Activated CD4-positive, alpha-beta T cell treated with anti-CD3 and anti-CD28 coated beads, Interleukin-2, amount 10 ng/mL, durations not matched to agents 7 days and 5 days (primary cell): ENCODE measurements around the gene IGSF9. TPM values are rescaled to one million over a fixed set of nuclear protein-coding genes. Genes with fewer than 3 reads are reported as not detected.

Experiments
- CTCF ChIA-PET: fragments of 350-600 bp; sonication (Branson Sonifier 250); formaldehyde crosslinking; loops from one replicate; lab custom pipeline; 2021; ENCODE audit warnings: antibody characterized with exemption; lab: Charles Lee
- POLR2A ChIA-PET: fragments of 350-600 bp; sonication (Branson Sonifier 250); formaldehyde crosslinking; loops from one replicate; lab custom pipeline; 2021; ENCODE audit warnings: antibody characterized with exemption; lab: Charles Lee
- DNase-seq: peaks from one replicate; pipeline ENCODE4 v3.0.0-alpha.2; 2020
- H3K27ac Mint-ChIP-seq: one replicate; pipeline ENCODE4 v1.8.0; 2021; ENCODE audit warnings: mild to moderate bottlenecking, moderate library complexity, mixed read lengths
- H3K27me3 Mint-ChIP-seq: one replicate; pipeline ENCODE4 v1.8.0; 2021; ENCODE audit warnings: mixed read lengths
- H3K36me3 Mint-ChIP-seq: one replicate; pipeline ENCODE4 v1.8.0; 2021; ENCODE audit warnings: low read depth, mixed read lengths
- H3K4me1 Mint-ChIP-seq: one replicate; pipeline ENCODE4 v1.8.0; 2021; ENCODE audit warnings: mixed read lengths
- H3K4me3 Mint-ChIP-seq: one replicate; pipeline ENCODE4 v1.8.0; 2021; ENCODE audit warnings: mild to moderate bottlenecking, moderate library complexity, mixed read lengths
- H3K9me3 Mint-ChIP-seq: one replicate; pipeline ENCODE4 v1.8.0; 2021; ENCODE audit warnings: mixed read lengths
- total RNA-seq, 2 experiments: library from RNA; stranded (reverse); gene quantifications; one replicate each; pipeline ENCODE4 v1.2.3, GENCODE V29; 2021

IGSF9 gene
- total RNA-seq, 2 experiments from 2014 or later: not detected

- Mint-ChIP-seq H3K9me3 (no peaks in the 10 kb centered on the region), H3K27me3 (no peaks in the 10 kb centered on the region), H3K4me3 (peak within 1 kb of the TSS; percentile 89), H3K36me3 (peaks cover 32% of the 10 kb centered on the region), H3K27ac (peak within 1 kb of the TSS; percentile 95), H3K4me1 (peaks cover 43% of the 10 kb centered on the region)
- ChIA-PET POLR2A (interaction anchor here (0.6 to 1.0 kb wide), 2 partner anchors 11 to 46 kb away, joined by 3 to 4 read pairs; no protein-coding TSS in a partner anchor), CTCF (interaction anchor here (1.0 to 2.3 kb wide), 6 partner anchors 10 to 83 kb away, joined by 4 to 13 read pairs (median 5); partner anchors contain the start of gene IGSF9)
- peak; percentile 90 for DNase-seq
These were observed 20.4 kb downstream of the IGSF9 start, which contains the start of gene TAGLN2 for GRCh38 chr1:159924791-159925718. Gene TAGLN2 (minus strand): TSS chr1:159925507. CDS start chr1:159920509, 4,998 bp downstream.

- Mint-ChIP-seq H3K4me1 (peaks cover 52% of the 10 kb centered on the region), H3K9me3 (no peaks in the 10 kb centered on the region), H3K27me3 (no peaks in the 10 kb centered on the region), H3K36me3 (peaks cover 40% of the 10 kb centered on the region), H3K27ac (peak overlapping the region; percentile 95), H3K4me3 (peak overlapping the region; percentile 89)
- POLR2A ChIA-PET: no interaction called here
- peak; percentile 69 for DNase-seq
- CTCF ChIA-PET: interaction anchor here (1.2 to 2.3 kb wide), 7 partner anchors 9 to 103 kb away, joined by 3 to 13 read pairs (median 6); no protein-coding TSS in a partner anchor
These were observed 21.2 kb downstream of the IGSF9 start for GRCh38 chr1:159924025-159924790.

GRCh38 chr1:159923203-159924024 is 22.0 kb downstream of the IGSF9 start:
- ChIA-PET CTCF (interaction anchor here (1.1 to 1.9 kb wide), 10 partner anchors 8 to 143 kb away, joined by 3 to 8 read pairs (median 4); partner anchors contain the start of genes DUSP23 and IGSF9), POLR2A (no interaction called here)
- Mint-ChIP-seq H3K27me3 (no peaks in the 10 kb centered on the region), H3K4me3 (peak overlapping the region; percentile 89), H3K4me1 (peaks cover 58% of the 10 kb centered on the region), H3K9me3 (no peaks in the 10 kb centered on the region), H3K27ac (peak overlapping the region; percentile 95), H3K36me3 (peaks cover 47% of the 10 kb centered on the region)
- peak; percentile 93 for DNase-seq

- Mint-ChIP-seq H3K27me3 (no peaks in the 10 kb centered on the region), H3K9me3 (no peaks in the 10 kb centered on the region), H3K36me3 (peaks cover 54% of the 10 kb centered on the region), H3K4me3 (peak overlapping the region; percentile 89), H3K4me1 (peaks cover 65% of the 10 kb centered on the region), H3K27ac (peak overlapping the region; percentile 95)
- CTCF ChIA-PET: interaction anchor here (0.6 to 1.9 kb wide), 12 partner anchors 12 to 142 kb away, joined by 3 to 8 read pairs (median 4); partner anchors contain the start of genes DUSP23 and IGSF9
- POLR2A ChIA-PET: no interaction called here
- DNase-seq: no peak
These were observed 22.8 kb downstream of the IGSF9 start for GRCh38 chr1:159922511-159923202.

GRCh38 chr1:159921700-159922504 is 23.5 kb downstream of the IGSF9 start:
- Mint-ChIP-seq H3K4me1 (peaks cover 70% of the 10 kb centered on the region), H3K36me3 (peaks cover 59% of the 10 kb centered on the region), H3K9me3 (no peaks in the 10 kb centered on the region), H3K27me3 (no peaks in the 10 kb centered on the region), H3K27ac (peak overlapping the region; percentile 95), H3K4me3 (peak overlapping the region; percentile 89)
- peak; percentile 39 for DNase-seq
- CTCF ChIA-PET: interaction anchor here (0.6 to 1.7 kb wide), 8 partner anchors 13 to 157 kb away, joined by 3 to 6 read pairs (median 3); partner anchors contain the start of genes DUSP23 and IGSF9
- POLR2A ChIA-PET: no interaction called here

- peaks cover 62% of the 10 kb centered on the region for H3K36me3 Mint-ChIP-seq
- peak overlapping the region; percentile 89 for H3K4me3 Mint-ChIP-seq
- ChIA-PET POLR2A (no interaction called here), CTCF (interaction anchor here (1.1 to 1.2 kb wide), 2 partner anchors 122 to 158 kb away, joined by 3 to 4 read pairs; no protein-coding TSS in a partner anchor)
- peaks cover 71% of the 10 kb centered on the region for H3K4me1 Mint-ChIP-seq
- H3K27me3 Mint-ChIP-seq: no peaks in the 10 kb centered on the region
- no peaks in the 10 kb centered on the region for H3K9me3 Mint-ChIP-seq
- DNase-seq: no peak
- peak overlapping the region; percentile 95 for H3K27ac Mint-ChIP-seq
These were observed 24.2 kb downstream of the IGSF9 start for GRCh38 chr1:159921251-159921650.

- Mint-ChIP-seq H3K4me1 (peaks cover 69% of the 10 kb centered on the region), H3K36me3 (peaks cover 68% of the 10 kb centered on the region), H3K27me3 (no peaks in the 10 kb centered on the region), H3K9me3 (no peaks in the 10 kb centered on the region), H3K4me3 (peak overlapping the region; percentile 89), H3K27ac (peak overlapping the region; percentile 95)
- DNase-seq: no peak
- CTCF ChIA-PET: interaction anchor here (0.6 kb wide), 1 partner anchor 25 kb away, joined by 4 read pairs; no protein-coding TSS in a partner anchor
- POLR2A ChIA-PET: no interaction called here
These were observed 24.8 kb downstream of the IGSF9 start for GRCh38 chr1:159920651-159921050.

- no peak for DNase-seq
- H3K4me3 Mint-ChIP-seq: no peak overlapping the region
- ChIA-PET CTCF (interaction anchor here (0.6 kb wide), 1 partner anchor 25 kb away, joined by 4 read pairs; no protein-coding TSS in a partner anchor), POLR2A (no interaction called here)
- no peaks in the 10 kb centered on the region for H3K27me3 Mint-ChIP-seq
- H3K9me3 Mint-ChIP-seq: no peaks in the 10 kb centered on the region
- peaks cover 66% of the 10 kb centered on the region for H3K4me1 Mint-ChIP-seq
- peaks cover 68% of the 10 kb centered on the region for H3K36me3 Mint-ChIP-seq
- peak overlapping the region; percentile 95 for H3K27ac Mint-ChIP-seq
These were observed 25.2 kb downstream of the IGSF9 start for GRCh38 chr1:159920202-159920601.

- no peaks in the 10 kb centered on the region for H3K27me3 Mint-ChIP-seq
- ChIA-PET POLR2A (no interaction called here), CTCF (interaction anchor here (0.6 kb wide), 1 partner anchor 203 kb away, joined by 3 read pairs; no protein-coding TSS in a partner anchor)
- H3K9me3 Mint-ChIP-seq: no peaks in the 10 kb centered on the region
- H3K4me3 Mint-ChIP-seq: no peak overlapping the region
- H3K36me3 Mint-ChIP-seq: peaks cover 67% of the 10 kb centered on the region
- H3K4me1 Mint-ChIP-seq: peaks cover 68% of the 10 kb centered on the region
- no peak overlapping the region for H3K27ac Mint-ChIP-seq
- no peak for DNase-seq
These were observed 26.1 kb downstream of the IGSF9 start for GRCh38 chr1:159919236-159919865.
